Activated naive CD8-positive, alpha-beta T cell treated with anti-CD3 and anti-CD28 coated beads for 36 hours (primary cell): Measurements from ENCODE around the gene AGBL1. TPM values are rescaled to one million over a fixed set of nuclear protein-coding genes. Genes with fewer than 3 reads are reported as not detected.

Experiments used
- DNase-seq: peaks from one replicate; pipeline ENCODE4 v3.0.0; 2021
- H3K27ac Mint-ChIP-seq: one replicate; pipeline ENCODE4 v1.8.0; 2022; ENCODE audit warnings: mild to moderate bottlenecking, moderate library complexity, mixed read lengths
- H3K27me3 Mint-ChIP-seq: one replicate; pipeline ENCODE4 v1.8.0; 2022; ENCODE audit warnings: mild to moderate bottlenecking, mixed read lengths
- H3K36me3 Mint-ChIP-seq: one replicate; pipeline ENCODE4 v1.8.0; 2021; ENCODE audit warnings: mild to moderate bottlenecking, mixed read lengths
- H3K4me1 Mint-ChIP-seq: one replicate; pipeline ENCODE4 v1.8.0; 2021; ENCODE audit warnings: mixed read lengths
- H3K4me3 Mint-ChIP-seq: one replicate; pipeline ENCODE4 v1.8.0; 2022; ENCODE audit warnings: mild to moderate bottlenecking, moderate library complexity, mixed read lengths
- H3K9me3 Mint-ChIP-seq: one replicate; pipeline ENCODE4 v1.8.0; 2022; ENCODE audit warnings: mixed read lengths
- total RNA-seq, 2 experiments: library from RNA; stranded (reverse); gene quantifications; one replicate each; pipeline ENCODE4 v1.2.3, GENCODE V29; 2021

Gene AGBL1
- total RNA-seq, 2 experiments from 2014 or later: not detected

- Mint-ChIP-seq H3K27ac (no peak overlapping the region), H3K36me3 (no peaks in the 10 kb centered on the region), H3K27me3 (peaks cover 3% of the 10 kb centered on the region), H3K4me1 (no peaks in the 10 kb centered on the region), H3K4me3 (no peak overlapping the region), H3K9me3 (peaks cover 2% of the 10 kb centered on the region)
- DNase-seq: no peak
These were observed 256.5 kb downstream of the AGBL1 start for GRCh38 chr15:86336051-86336788.

DNA sequence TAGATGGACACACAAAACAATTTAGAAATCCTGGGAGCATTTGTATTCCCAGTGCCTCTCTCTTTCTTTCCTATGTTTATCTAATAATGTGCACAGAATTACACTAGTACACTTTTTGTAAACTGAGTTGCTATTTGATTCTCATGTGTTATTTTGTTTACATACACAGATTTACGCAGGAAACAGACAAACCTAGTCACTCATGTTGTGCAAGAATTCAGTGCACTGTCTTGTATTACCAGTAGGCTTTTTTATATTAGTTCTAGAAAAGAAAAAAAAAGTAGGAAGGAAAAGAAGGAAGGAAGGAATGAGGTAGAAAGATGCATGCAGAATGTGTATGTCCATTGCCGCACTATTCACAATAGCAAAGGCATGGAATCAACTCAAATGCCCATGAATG, 257.4 kb downstream of the AGBL1 start:
- Mint-ChIP-seq H3K27ac (no peak overlapping the region), H3K4me3 (no peak overlapping the region), H3K36me3 (no peaks in the 10 kb centered on the region), H3K4me1 (no peaks in the 10 kb centered on the region), H3K9me3 (peaks cover 2% of the 10 kb centered on the region), H3K27me3 (peaks cover 3% of the 10 kb centered on the region)
- DNase-seq: no peak

GRCh38 chr15:86347245-86347644, 267.6 kb downstream of the AGBL1 start:
- Mint-ChIP-seq H3K4me3 (no peak overlapping the region), H3K27me3 (peaks cover 22% of the 10 kb centered on the region), H3K36me3 (no peaks in the 10 kb centered on the region), H3K9me3 (no peaks in the 10 kb centered on the region), H3K4me1 (no peaks in the 10 kb centered on the region), H3K27ac (no peak overlapping the region)
- DNase-seq: no peak

GRCh38 chr15:86349565-86349964, 269.9 kb downstream of the AGBL1 start:
- H3K36me3 Mint-ChIP-seq: no peaks in the 10 kb centered on the region
- no peak for DNase-seq
- H3K27me3 Mint-ChIP-seq: peaks cover 22% of the 10 kb centered on the region
- no peak overlapping the region for H3K27ac Mint-ChIP-seq
- H3K4me1 Mint-ChIP-seq: no peaks in the 10 kb centered on the region
- no peak overlapping the region for H3K4me3 Mint-ChIP-seq
- H3K9me3 Mint-ChIP-seq: no peaks in the 10 kb centered on the region

DNA sequence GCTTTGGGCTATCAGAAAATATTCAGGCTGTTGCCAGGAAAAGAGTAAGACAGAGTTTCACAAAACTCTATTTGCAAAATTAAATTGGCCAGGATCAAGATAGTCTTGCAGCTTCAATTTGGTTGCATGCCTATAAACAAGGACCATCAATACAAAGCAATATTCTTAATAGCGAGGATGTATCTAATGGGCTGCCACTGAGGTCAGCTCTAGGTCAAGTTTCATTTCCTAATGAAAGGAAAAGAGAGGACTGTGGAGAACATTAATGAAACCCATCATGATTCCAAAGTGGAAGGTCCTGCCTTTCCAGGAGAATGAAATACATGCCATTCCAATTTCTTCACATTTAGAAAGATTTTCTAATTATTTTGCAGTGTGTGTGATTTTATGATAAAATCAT, 273.5 kb downstream of the AGBL1 start:
- Mint-ChIP-seq H3K36me3 (no peaks in the 10 kb centered on the region), H3K4me1 (no peaks in the 10 kb centered on the region), H3K27me3 (peaks cover 8% of the 10 kb centered on the region), H3K9me3 (no peaks in the 10 kb centered on the region), H3K4me3 (no peak overlapping the region), H3K27ac (no peak overlapping the region)
- DNase-seq: no peak

GRCh38 chr15:86355361-86355760, 275.7 kb downstream of the AGBL1 start:
- Mint-ChIP-seq H3K9me3 (peaks cover 2% of the 10 kb centered on the region), H3K4me1 (no peaks in the 10 kb centered on the region), H3K4me3 (no peak overlapping the region), H3K27ac (no peak overlapping the region), H3K36me3 (no peaks in the 10 kb centered on the region), H3K27me3 (peaks cover 3% of the 10 kb centered on the region)
- DNase-seq: no peak

- no peak for DNase-seq
- no peak overlapping the region for H3K27ac Mint-ChIP-seq
- H3K27me3 Mint-ChIP-seq: peaks cover 3% of the 10 kb centered on the region
- H3K36me3 Mint-ChIP-seq: no peaks in the 10 kb centered on the region
- no peak overlapping the region for H3K4me3 Mint-ChIP-seq
- no peaks in the 10 kb centered on the region for H3K4me1 Mint-ChIP-seq
- H3K9me3 Mint-ChIP-seq: peaks cover 2% of the 10 kb centered on the region
These were observed 276.1 kb downstream of the AGBL1 start for GRCh38 chr15:86355801-86356200.

GRCh38 chr15:86362555-86362954, 282.9 kb downstream of the AGBL1 start:
- H3K9me3 Mint-ChIP-seq: peaks cover 7% of the 10 kb centered on the region
- H3K27me3 Mint-ChIP-seq: peaks cover 10% of the 10 kb centered on the region
- no peak for DNase-seq
- no peak overlapping the region for H3K4me3 Mint-ChIP-seq
- H3K4me1 Mint-ChIP-seq: no peaks in the 10 kb centered on the region
- H3K36me3 Mint-ChIP-seq: no peaks in the 10 kb centered on the region
- H3K27ac Mint-ChIP-seq: no peak overlapping the region

- H3K9me3 Mint-ChIP-seq: peaks cover 10% of the 10 kb centered on the region
- no peak for DNase-seq
- peaks cover 5% of the 10 kb centered on the region for H3K27me3 Mint-ChIP-seq
- no peak overlapping the region for H3K4me3 Mint-ChIP-seq
- H3K36me3 Mint-ChIP-seq: no peaks in the 10 kb centered on the region
- no peak overlapping the region for H3K27ac Mint-ChIP-seq
- H3K4me1 Mint-ChIP-seq: no peaks in the 10 kb centered on the region
These were observed 293.5 kb downstream of the AGBL1 start for GRCh38 chr15:86373147-86373546.

DNA sequence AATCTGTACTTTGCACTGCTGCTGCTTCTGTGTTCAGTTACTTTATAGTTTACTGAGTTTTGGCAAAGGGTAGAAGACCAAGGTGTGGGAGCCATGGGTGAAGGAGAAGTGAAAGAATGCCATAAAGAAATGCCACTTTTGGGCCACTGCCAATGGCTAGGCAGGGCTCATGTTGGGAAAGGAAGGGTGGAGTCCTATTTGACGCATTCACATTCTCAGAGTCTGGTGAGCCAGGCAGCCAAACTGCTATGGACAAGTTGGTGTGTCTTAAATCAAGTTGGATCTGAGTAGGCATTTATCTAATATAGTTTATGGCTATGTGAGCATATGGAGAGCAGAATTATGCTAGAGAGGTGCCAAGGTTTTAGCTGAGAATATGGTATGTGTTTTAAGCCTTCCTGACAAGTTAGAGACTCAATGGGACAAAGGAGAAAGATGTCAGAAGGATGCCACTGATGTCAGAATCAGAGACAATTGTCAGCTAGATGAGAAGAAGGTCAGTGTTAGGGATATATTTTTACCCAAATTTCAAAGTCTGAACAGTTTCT, 296.1 kb downstream of the AGBL1 start:
- no peak overlapping the region for H3K27ac Mint-ChIP-seq
- H3K4me1 Mint-ChIP-seq: no peaks in the 10 kb centered on the region
- no peak for DNase-seq
- peaks cover 5% of the 10 kb centered on the region for H3K9me3 Mint-ChIP-seq
- H3K4me3 Mint-ChIP-seq: no peak overlapping the region
- H3K36me3 Mint-ChIP-seq: no peaks in the 10 kb centered on the region
- H3K27me3 Mint-ChIP-seq: peaks cover 5% of the 10 kb centered on the region

- Mint-ChIP-seq H3K27ac (no peak overlapping the region), H3K27me3 (no peaks in the 10 kb centered on the region), H3K9me3 (peaks cover 5% of the 10 kb centered on the region), H3K36me3 (no peaks in the 10 kb centered on the region), H3K4me3 (no peak overlapping the region), H3K4me1 (no peaks in the 10 kb centered on the region)
- no peak for DNase-seq
These were observed 298.2 kb downstream of the AGBL1 start for GRCh38 chr15:86377914-86378313.

DNA sequence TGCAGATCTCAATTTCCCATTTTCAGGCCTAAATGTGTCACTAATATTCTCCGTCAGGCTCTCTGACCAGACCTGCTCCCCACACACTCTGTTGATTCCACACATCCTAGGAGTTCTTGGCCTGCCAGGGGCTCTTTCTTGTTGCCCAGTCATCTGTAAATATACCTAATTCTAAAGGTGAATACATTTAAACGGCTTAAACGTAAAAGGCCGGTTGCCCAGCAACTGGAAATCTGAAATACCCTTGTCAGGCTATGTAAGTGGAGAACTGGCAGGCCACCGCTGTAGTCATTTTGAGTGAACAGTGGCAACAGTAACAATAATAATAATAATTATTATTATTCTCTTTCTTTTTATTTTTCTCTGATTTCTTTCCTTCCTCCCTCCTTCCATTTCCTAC, 302.7 kb downstream of the AGBL1 start:
- no peaks in the 10 kb centered on the region for H3K9me3 Mint-ChIP-seq
- DNase-seq: no peak
- H3K27ac Mint-ChIP-seq: no peak overlapping the region
- no peak overlapping the region for H3K4me3 Mint-ChIP-seq
- H3K36me3 Mint-ChIP-seq: no peaks in the 10 kb centered on the region
- no peaks in the 10 kb centered on the region for H3K4me1 Mint-ChIP-seq
- peaks cover 11% of the 10 kb centered on the region for H3K27me3 Mint-ChIP-seq

- H3K4me1 Mint-ChIP-seq: no peaks in the 10 kb centered on the region
- H3K27ac Mint-ChIP-seq: no peak overlapping the region
- H3K4me3 Mint-ChIP-seq: no peak overlapping the region
- H3K27me3 Mint-ChIP-seq: peaks cover 11% of the 10 kb centered on the region
- H3K36me3 Mint-ChIP-seq: no peaks in the 10 kb centered on the region
- no peaks in the 10 kb centered on the region for H3K9me3 Mint-ChIP-seq
- no peak for DNase-seq
These were observed 303.9 kb downstream of the AGBL1 start for GRCh38 chr15:86383611-86384010.

DNA sequence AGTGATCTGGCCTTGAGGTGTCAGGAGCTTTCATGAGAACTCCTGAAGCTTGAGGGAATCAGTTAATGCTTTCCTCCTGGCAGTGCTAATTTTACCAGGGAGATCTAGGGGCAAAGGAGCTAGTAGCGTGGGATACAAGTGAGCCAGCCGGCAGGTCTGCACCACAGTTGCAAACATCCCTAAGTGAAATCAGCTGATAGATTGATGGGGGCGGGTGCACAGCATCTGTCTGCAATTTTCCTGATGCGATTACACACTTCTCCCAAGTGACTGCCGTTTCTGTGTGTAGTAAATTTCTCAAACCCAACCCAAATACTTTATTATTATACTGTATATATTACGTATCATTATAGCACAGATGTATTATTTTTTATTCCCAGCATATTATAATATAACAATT, 304.5 kb downstream of the AGBL1 start:
- Mint-ChIP-seq H3K27ac (no peak overlapping the region), H3K4me1 (no peaks in the 10 kb centered on the region), H3K36me3 (no peaks in the 10 kb centered on the region), H3K4me3 (no peak overlapping the region), H3K27me3 (peaks cover 11% of the 10 kb centered on the region), H3K9me3 (no peaks in the 10 kb centered on the region)
- no peak for DNase-seq

DNA sequence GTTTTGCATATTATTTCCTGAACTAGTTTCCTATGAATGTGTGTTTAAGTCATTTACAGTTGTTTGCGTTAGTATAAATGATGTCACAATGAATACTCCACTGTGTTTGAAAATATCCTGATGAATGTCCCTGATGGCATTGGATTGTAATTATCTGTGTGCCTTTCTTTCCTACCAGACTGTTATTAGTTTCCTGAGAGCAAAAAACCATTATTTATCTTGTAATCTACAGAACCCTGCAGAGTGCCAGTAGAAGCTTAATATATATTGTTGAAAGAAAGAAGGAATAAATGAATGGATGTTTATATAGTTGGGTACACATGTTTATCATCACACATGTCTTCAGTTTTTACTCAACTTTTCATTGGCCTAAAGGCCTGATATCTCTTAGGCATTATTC, 312.6 kb downstream of the AGBL1 start:
- DNase-seq: no peak

DNA sequence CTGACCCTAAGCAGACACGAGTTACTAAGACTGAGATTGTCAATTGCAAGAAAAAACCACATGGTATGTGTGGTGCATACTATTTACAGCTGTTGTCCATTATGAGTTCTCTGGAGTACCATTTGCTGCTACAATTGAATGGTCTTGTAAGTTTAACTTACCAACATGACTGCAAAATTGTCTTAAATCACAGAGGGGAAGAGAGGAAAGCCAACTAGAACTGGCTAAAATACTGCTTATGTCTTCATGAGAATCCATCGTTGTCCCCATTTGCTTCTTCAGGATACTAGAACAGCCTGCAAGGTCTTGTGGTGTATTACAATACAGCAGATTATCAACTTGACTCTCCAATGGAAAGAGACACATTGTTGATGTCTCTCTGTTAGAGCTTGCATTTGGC, 313.2 kb downstream of the AGBL1 start:
- H3K27ac Mint-ChIP-seq: no peak overlapping the region
- no peak overlapping the region for H3K4me3 Mint-ChIP-seq
- H3K36me3 Mint-ChIP-seq: no peaks in the 10 kb centered on the region
- H3K27me3 Mint-ChIP-seq: no peaks in the 10 kb centered on the region
- H3K4me1 Mint-ChIP-seq: no peaks in the 10 kb centered on the region
- DNase-seq: no peak
- no peaks in the 10 kb centered on the region for H3K9me3 Mint-ChIP-seq

More for the DNA sequence above, 312.6 kb downstream of the AGBL1 start:
- no peak overlapping the region for H3K4me3 Mint-ChIP-seq
- no peaks in the 10 kb centered on the region for H3K9me3 Mint-ChIP-seq
- no peaks in the 10 kb centered on the region for H3K27me3 Mint-ChIP-seq
- H3K36me3 Mint-ChIP-seq: no peaks in the 10 kb centered on the region
- no peak overlapping the region for H3K27ac Mint-ChIP-seq
- H3K4me1 Mint-ChIP-seq: no peaks in the 10 kb centered on the region
